GM21619 (cell line): ENCODE results near the gene ARHGAP10.
"Not testable (repeated sequence)": the region's sequence is repeated elsewhere in the genome, so short reads cannot be mapped to it uniquely, and the experiment has no call there.

ENCODE experiments used
- ATAC-seq: cut with Tn5 transposase; IDR thresholded peaks from one replicate; pipeline ENCODE4 v1.9.1; 2021; ENCODE audit not compliant: unreplicated experiment

The ARHGAP10 gene

DNA sequence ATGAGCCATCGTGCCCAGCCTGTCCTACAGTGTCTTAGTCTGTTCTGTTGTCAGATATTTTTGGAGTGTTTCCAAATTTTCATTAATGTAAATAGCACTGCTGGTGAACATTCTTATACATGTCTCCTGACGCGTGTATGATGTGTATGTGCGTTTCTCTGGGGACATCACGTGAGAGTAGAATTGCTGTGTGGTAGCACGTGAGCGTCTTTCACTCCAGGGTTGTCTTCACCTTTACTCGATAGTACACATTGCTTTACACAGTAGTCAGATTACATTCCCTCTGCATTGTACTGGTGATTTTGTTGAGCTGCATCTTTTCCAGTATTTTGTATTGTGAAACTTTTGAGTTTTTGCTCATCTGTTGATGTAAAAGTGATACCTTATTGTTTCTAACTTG, 60.0 kb downstream of the ARHGAP10 start:
- ATAC-seq, result no peak

DNA sequence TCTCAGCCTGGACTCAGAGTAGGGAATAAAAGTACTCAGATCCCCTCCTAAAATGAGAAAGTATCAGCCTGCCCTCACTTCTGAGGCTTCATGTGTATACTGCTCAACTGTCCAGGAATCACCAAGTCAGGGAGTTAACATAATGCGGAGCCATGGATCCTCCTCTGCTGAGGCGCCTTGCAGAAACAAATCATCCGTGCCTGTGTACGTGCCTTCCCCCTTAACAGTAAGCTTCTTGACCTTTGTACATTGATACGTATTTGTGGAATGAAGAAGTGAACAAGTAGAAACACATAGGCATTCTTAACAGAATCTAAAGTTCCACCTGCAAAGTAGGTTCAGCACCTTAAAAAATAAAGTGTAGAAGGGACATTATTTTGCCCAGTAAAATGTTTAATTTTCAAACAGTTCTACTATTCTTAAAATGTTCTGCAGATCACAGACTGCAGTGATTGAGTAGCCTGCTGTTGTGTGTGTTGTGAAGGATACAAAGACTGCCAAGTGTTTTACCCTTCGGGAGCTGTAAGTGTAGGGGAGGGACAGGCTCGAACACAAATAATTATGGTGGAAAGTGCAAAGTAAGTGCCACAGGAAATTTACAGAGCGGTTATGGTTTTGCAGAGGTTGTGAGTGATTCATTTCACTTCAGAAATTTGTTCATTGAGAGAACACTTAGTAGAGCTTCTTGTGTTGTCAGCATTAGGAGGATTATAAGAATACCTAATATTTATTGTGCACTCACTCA, 61.9 kb downstream of the ARHGAP10 start:
- ATAC-seq, result peak; percentile 39

DNA sequence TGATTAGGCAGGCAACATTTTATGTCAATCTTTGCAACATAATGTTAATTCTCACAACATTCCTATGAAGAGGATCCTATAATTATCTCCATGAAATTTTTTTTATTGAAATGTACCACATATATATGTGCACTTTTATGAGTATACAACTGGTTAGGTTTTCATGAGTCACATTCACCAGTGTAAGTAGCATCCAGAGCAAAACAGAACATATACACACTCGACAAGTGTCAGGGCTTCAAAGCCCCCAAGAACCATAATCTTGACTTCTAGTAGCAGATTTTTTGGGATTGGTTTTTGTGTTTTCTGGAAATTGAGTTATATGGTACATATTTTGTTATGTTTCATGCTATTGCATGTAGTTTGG, 62.4 kb downstream of the ARHGAP10 start:
- ATAC-seq, result no peak

DNA sequence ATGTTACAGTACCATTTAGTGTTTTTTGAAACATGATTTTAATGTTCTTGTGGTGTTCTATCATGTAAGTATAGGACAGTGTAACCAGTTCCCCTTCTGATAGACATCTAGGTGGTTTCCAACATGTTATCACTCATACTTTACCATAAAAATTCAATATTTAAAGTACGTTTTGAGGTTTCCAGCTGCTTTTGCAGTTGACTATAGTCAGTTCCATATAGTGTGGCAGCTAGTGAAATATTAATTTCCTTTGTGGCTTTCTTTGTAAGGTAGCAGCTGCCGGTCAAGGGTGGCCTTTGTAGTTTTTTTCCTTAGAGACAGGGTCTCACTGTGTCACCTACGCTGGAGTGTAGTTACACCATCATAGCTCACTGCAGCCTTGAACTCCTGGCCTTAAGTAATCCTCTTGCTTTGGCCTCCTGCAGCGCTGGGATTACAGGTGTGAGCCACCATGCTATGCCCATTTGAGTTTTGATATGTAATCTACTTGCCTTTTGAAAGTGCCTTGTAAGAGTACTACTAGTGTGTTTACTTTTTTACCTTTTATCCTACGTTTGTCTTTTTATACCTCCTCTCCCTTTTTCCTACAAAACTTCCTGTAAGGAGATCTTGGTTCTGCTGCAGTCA, 63.0 kb downstream of the ARHGAP10 start:
- peak; percentile 78 for ATAC-seq

DNA sequence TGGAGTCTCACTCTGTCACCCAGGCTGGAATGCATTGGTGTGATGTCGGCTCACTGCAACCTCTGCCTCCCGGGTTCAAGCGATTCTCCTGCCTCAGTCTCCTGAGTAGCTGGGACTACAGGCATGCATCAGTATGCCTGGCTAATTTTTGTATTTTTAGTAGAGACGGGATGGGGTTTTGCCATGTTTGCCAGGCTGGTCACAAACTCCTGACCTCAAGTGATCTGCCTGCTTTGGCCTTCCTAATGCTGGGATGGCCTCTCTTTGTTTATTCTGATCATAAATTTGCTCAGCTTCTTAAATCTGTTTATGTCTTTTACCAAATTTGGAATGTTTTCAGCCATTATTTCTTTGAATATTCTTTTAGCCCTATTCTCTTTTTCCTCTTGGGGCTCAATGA, 67.2 kb downstream of the ARHGAP10 start:
- not testable (repeated sequence) for ATAC-seq

DNA sequence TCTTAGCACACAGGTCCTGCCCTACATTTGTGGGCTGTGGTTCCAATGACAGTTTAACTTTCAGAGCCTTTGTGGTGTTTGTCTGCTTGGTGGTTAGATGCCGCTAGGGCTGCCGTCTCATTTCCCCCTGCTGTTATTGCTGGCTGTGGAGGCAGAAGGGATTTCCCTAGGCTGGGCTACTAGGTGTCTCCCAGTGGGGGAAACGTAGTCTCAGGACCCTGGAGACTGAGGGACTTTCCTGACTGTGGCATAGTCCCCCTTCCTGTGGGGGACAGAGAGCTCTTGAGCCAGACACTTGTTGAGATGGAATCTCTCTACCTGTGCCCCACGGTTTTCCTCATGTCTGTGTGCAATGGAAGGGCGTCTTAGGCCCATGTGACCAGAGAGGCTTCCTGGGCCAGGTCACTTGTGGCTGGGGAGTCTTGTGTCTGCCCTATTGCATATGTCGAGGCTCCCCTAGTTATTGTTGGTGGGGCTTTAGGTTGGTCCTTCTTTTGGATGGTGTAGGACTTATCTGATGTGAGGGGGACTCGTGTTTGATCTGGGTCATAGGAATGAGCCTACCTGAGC, 68.2 kb downstream of the ARHGAP10 start:
- peak; percentile 98 for ATAC-seq

DNA sequence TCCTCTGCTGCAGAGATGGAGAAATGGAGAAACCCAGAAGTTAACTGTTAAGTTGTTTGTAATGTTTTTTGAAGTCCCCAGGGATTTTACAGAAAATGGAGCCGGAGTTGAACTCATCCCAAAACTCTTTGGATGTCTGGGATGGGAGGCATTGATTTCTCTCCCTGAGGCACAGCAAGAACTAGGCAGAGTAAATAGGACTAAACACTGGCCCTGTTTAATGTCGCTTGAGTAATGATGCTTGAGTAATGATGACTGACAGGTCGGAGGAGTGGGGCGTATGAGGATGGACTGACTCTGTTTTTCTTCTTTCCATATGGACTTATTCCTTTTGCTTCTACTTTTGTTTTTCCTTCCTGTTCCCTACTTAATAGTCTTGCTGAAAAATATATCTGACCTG, 69.9 kb downstream of the ARHGAP10 start:
- ATAC-seq, result no peak

DNA sequence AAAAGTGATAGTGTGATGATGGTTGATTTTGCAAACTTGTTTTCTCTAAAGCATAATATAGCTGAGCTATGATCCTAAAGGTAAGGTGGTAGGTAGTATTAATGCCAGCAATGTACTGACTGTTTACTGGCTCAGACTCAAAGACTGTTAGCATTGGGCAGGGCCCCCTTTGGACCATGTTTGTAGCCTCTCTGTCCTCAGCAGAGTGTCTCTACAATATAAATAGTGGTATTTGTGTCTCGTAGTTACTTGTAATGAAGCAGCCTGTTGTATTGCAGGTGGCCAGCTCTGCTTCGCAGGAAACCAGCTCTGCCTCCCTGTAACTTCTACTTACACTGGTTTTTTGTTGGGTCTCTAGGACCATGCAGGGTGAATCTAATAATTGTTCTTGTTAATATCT, 70.5 kb downstream of the ARHGAP10 start:
- ATAC-seq, result no peak

DNA sequence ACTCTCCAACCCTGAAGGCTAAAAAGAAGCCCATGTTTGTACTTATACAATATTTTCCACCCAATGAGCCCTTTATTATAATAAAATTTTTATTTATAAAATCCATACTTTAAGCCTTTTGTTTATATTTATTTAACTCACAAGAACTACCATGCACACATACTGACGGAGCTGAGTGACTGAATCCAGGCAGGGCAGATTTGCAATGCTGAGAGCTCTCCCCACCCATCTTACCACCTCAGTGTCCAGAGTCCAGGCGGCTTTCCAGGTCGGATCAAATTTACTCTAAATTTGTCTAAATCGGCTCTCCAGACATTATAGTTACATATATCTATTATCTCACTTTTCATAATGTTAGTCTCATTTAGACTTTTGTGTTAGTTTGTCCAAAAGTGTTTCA, 74.1 kb downstream of the ARHGAP10 start:
- no peak for ATAC-seq

DNA sequence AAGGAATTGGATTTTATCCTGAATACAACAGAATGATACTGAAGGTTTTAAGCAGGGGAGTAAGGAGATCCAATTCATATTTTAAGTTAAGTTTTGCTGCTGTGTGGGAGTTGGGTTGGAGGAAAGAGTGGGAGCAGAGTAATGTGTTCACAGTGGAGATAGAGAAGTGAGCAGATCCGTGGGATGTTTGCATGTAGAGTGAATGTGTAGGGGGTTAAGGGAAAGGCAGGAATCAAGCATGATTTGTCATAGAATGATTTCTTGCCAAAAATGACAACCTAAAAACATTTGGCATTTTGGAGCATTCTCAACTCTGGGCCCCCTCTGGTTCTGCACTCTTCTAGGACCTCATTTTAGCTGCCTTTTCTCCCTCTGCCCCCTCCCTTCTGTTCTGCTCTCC, 76.6 kb downstream of the ARHGAP10 start:
- no peak for ATAC-seq

DNA sequence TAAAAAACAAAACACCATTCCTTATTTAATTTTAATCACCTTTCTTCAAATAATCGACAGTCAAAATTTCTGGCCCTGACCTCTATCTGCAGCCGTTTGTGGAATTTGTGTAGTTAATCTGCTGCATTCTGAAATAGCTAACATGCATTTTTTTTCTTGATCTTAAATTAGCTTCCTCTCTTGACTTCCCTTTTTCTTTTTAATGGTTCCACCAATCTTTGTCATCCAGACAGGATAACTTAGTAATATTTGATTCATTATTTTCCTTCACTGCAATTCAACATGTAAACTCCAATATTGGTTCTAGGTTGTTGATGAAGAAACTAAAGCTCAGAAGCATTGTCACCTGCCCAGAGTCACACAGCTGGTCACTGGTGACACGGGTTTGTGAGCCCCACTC, 77.3 kb downstream of the ARHGAP10 start:
- no peak for ATAC-seq

DNA sequence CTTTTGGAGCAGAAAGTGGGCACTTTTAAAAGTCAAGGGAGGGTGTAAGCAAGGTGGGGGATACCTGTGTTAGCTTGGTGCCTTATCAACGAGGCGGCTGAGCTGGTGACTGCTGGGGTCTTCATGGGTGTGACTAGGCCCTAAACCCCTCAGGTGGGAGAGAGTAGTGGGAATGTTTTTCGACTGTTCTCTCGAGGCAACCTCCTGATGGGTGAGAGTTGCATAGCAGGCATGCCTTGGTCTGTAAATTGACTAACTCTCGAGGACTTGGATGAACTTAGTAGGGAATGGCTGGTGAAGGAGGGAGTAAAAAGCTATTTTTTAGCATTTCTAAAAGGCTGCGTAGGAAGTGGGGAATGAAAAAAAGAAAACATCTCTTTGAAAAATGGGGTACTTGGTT, 80.0 kb downstream of the ARHGAP10 start:
- ATAC-seq, result no peak

DNA sequence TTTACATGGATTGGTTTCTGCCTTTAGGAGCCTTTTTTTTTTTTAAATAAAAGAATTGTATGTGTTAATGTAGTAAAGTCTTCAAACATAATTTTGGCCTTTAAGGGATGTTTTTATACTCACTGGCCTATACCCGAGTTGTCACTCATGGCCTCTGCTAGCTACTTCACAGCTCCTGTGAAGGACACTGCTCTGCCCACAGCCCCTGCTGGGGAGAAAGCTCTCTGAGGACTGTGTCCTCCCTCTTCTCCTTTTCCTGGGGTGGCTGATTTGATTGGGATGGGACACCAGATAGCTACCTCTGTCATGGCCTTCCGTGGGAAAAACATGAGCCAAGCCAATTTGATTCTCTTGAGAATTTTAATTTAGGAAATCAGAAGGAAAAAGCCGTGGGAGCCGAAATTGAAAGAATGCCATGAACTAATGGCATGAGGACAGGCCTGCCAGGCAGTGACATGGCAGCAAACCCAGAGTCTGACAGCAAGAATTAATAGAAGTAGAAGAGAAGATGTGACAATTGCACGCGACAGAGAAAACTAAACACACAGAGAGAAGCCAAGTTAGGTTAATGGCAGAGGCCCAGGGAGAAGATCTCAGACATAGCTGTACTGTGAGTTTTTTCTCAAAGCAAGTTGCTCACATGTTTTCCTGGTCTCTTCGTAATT, 81.4 kb downstream of the ARHGAP10 start:
- ATAC-seq, result no peak

DNA sequence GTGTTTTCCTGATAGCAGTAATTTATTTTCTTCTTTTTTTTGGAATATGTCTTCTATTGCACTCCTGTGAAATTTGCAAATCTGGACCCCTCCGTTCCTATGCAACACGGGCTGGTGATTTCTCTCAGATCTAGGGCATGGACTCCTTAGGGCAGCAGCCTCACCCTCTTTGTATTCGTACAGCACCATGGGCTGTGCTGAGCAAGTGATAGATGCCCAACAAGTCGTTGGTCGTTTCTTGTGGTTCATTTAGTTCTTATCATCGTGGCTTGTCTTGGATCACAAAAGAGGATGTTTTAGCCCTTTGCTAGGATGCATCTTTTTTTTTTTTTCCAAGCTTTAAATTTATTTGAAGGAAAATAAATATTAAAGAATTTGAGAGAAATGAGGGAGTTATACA, 82.1 kb downstream of the ARHGAP10 start:
- ATAC-seq, result no peak

DNA sequence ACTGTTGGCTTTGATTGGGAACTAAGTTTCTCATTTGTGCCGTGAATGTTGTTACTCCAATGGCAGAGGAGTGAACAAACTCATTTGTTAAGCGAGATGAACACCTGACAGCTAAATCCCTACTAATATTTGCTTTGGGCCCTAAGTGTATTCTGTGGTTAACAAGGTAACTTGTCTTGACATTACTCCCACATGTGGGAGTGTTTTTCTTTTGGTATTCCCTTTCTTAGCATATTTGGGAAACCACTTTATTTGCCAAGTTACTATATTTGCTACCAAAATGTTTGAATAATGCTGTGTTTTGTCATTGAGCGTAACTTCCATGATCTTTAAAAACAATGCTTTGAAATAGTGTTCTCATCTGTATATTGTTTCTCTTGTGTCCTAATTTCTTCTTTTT, 82.5 kb downstream of the ARHGAP10 start:
- no peak for ATAC-seq

DNA sequence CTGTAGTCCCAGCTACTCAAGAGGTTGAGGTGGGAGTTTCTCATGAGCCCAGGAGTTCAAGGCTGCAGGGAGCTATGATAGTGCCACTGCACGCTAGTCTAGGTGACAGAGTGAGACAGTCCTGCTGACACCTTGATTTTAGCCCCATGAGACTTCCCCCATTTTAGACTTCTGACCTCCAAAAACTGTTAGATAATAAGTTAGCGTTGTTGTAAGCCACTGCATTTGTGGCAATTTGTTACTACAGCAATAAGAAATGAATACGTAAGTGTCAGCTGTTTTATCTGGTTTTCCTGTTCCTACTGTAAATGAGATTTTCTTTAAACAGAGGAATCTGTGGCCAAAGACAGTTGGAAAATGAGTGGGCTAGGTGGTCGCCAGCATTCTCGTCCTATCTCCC, 83.9 kb downstream of the ARHGAP10 start:
- ATAC-seq, result no peak

DNA sequence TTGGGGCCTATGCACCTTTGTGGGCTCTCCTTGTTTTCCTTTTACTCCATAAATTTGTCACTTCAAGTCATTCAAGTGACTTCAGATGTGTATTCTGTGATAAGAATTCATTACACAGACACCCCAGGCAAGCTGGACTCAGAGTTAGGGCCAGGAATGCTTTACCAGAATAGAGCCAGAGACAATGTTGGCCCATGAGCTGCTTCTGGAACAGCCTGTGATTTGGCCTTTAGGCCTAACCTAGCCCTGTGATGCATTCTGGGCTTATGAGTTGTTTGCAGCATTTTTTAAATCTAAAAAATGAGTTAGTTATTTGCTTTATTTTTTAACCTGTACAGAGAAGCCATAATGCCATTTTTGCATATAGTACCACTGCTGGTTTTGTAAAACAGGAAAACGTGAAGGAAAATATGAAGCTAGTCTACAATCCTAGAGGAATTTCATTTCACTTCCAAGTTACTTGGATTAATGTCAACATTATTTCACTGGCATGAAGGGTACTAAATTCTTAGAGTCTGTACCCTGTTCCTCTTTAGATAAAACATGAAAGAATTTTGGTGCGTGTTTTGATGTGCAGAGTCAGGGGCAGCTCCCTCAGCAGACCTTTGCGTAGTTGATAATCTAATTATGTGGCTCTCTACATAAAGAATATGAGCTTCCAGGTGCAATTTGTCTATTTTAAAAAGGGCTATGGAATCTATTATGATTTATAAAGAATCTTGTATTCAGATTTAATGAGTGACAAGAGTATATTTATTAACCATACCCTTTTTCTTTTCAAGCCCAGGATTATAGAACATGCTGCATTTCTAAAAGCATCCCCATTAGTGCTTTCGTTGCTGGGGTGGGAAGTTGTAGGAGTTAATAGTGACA, 84.7 kb downstream of the ARHGAP10 start:
- no peak for ATAC-seq

DNA sequence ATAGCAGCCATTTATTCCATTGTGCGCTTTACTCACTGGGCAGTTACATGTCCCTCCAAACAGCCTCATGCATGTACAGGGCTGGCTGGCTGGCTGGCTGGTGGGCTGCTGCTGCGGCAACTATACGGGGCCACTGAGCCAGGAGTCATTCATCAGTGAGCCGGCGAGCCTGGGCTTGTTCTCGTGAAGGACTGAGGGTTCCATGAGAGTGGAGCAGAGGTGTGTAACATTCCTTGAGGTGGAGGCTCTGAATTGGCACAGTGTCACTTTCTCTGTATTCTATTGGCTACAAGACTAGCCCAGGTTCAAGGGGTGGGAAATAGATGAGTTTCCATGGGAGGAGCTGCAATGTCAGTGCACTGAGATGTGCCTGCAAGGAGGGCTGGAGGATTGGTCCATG, 89.1 kb downstream of the ARHGAP10 start:
- no peak for ATAC-seq

DNA sequence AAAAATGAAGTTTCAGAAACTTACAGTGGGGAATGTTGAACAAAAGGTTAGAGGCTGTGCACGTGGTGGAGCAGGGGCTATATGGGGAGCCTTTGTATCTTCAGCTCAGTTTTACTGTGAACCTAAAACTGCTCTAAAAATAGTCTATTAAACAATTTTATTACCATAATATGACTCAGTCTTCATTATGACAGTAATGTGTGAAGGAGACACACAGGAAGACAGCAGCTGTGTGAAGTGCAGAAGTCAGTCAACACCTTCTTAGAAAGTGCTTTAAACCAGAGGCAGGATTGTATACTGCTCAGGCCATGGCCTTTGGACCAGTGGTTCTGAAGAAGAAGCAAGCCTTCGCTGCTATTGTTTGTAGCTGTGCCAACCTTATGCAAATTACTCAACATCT, 89.7 kb downstream of the ARHGAP10 start:
- peak; percentile 65 for ATAC-seq

DNA sequence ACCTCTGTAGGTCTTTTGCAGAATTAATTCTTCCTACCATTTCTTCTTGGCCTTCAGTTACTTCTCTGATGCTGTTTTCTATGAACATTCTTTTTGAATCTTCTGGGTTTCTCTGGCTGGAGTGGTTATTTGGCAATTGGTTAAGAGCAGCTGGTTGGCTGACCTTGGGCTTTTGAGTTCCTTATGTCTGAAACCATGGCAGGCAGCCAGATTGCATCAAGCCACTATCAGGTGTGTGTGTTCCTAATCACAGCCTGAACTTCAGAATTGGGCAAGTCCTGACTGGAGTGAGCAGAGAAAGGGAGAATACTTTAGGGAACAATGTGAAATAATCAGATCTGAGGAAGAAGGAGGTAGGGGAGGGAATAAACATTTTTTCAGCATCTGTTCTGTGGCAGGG, 90.2 kb downstream of the ARHGAP10 start:
- no peak for ATAC-seq

DNA sequence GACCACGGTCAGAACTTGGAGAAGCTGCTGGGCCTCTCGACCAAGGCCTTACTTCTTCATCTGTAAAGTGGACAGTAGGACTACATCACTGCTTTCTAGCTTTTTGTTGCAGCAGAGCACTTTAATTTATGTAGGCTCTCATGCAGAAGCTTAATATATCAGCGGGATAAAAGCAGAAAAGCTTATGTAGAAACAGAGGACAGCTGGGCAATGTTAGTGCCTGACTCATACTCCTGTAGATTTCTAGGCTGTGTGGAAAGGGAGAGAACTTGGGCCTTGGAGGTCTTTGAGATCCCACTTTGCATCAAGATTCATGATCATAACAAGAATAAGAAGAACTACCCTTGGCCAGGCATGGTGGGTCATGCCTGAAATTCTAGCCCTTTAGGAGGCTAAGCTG, 91.2 kb downstream of the ARHGAP10 start:
- ATAC-seq, result no peak
